ENCODE results near the gene PRM1.

- TF ChIP-seq CTCF (conservative IDR thresholded peaks at IDR 0.05; ENCODE audit: low read depth, low read length) (no peak), SMC3 (IDR thresholded peaks at IDR 0.05; ENCODE audit: low read depth, low read length) (no peak), CHD1 (IDR thresholded peaks at IDR 0.05; ENCODE audit: low read depth, low read length) (no peak), RCOR1 (IDR thresholded peaks at IDR 0.05; ENCODE audit: insufficient replicate concordance, low read length) (no peak), MAZ (IDR thresholded peaks at IDR 0.05; ENCODE audit: borderline replicate concordance, low read depth, low read length) (no peak), POLR2A (IDR thresholded peaks at IDR 0.05; ENCODE audit: low read depth, low read length) (no peak)
Observed at GRCh38 chr16:11291091-11291703, 10.1 kb upstream of the PRM1 start.
